Prostate gland (tissue), 2 donors: ENCODE measurements around the gene PCDHA1.

Experiments
- CTCF ChIP-seq, 4 experiments: fragments of 200-600 bp in 2 of 4; fragments of 450-650 bp in 2 of 4; sonication (generic) in 2 of 4; IDR thresholded peaks; 1 replicate in 3 of 4; 2 replicates in 1 of 4; pipeline ENCODE4 v1.5.1; 2016 to 2019; ENCODE audit warnings: antibody characterized with exemption in 4 of 4, mild to moderate bottlenecking in 2 of 4, moderate library complexity in 2 of 4
- POLR2A ChIP-seq: fragments of 450-650 bp; IDR thresholded peaks from one replicate; pipeline ENCODE4 v1.6.1; 2016; ENCODE audit warnings: antibody characterized with exemption, mild to moderate bottlenecking

DNA sequence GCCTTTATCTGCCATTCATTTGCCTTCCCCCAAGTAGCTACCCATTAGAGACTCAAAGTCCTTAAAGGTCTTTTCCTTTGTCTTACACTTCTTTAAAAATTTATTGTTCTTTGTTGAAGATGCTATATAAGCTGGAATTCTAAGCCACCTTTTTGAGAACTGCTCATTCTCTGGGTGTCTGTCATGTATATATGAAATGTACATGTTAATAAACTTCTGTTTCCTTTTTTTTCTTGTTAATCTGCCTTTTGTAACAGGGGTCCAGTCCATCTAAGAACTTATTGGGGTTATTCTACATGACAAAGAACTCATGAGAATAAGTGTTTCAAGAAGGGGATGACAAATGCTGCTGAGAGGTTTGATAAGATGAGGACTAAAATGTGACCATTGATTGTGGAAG is 221.9 kb downstream of the PCDHA1 start:
- TF ChIP-seq CTCF (IDR thresholded peaks at IDR 0.05) = no peak
- no peak for TF ChIP-seq POLR2A
